GM12892 (cell line): Measurements from ENCODE around the gene CDH18.

ENCODE experiments used
- POLR2A ChIP-seq: IDR thresholded peaks from 2 replicates; pipeline ENCODE4 v1.6.1; 2011; ENCODE audit warnings: low read depth, low read length, control low read depth
- POLR2AphosphoS5 ChIP-seq: IDR thresholded peaks from 2 replicates; pipeline ENCODE4 v1.6.1; 2011; ENCODE audit warnings: low read depth, low read length, control low read depth
- TAF1 ChIP-seq: IDR thresholded peaks from 2 replicates; pipeline ENCODE4 v1.6.1; 2011; ENCODE audit warnings: low read depth, mild to moderate bottlenecking, control low read depth, low read length, borderline replicate concordance

DNA sequence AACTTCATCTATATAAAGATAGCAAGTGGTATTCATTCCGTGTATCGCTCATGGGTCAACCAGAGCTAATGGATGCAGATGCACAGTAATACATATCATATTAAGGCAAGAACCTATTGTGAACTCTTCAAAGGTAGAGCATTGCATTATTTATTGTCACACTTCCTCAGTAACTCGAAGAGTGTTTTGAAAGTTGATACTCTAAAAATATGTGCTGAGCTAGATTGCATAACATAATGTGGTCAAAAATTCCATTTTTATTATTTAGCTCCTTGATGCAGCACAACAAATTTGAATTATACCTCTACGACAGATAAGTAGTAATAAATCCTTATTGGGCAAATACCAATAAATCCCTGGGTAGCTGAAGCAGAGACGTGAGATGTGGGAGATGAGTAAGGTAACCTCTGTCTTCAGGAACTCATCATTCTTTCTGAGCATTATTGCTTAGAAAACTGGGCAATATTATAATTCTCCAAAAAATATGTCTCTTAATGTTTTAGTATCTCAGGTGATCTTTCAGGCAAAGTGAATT, 70.3 kb downstream of the CDH18 start:
- TF ChIP-seq POLR2A (no peak), POLR2AphosphoS5 (no peak), TAF1 (no peak)
